Nephron (organoid): ENCODE measurements around the gene S1PR2.
"Not testable (repeated sequence)": the region's sequence is repeated elsewhere in the genome, so short reads cannot be mapped to it uniquely, and the experiment has no call there.

Source experiments
- H3K27ac Mint-ChIP-seq, 3 experiments: 2 replicates each; pipeline ENCODE4 v1.8.0; 2020; ENCODE audit warnings: mixed read lengths in 3 of 3, mild to moderate bottlenecking in 2 of 3, moderate library complexity in 1 of 3
- H3K27me3 Mint-ChIP-seq: 2 replicates; pipeline ENCODE4 v1.8.0; 2021; ENCODE audit warnings: low read depth, mild to moderate bottlenecking, moderate library complexity, mixed read lengths
- H3K36me3 Mint-ChIP-seq: 2 replicates; pipeline ENCODE4 v1.8.0; 2020; ENCODE audit warnings: low read depth, mixed read lengths
- H3K4me1 Mint-ChIP-seq: 2 replicates; pipeline ENCODE4 v1.8.0; 2020; ENCODE audit warnings: mixed read lengths
- H3K4me3 Mint-ChIP-seq, 3 experiments: 2 replicates each; pipeline ENCODE4 v1.8.0; 2020; ENCODE audit warnings: mild to moderate bottlenecking in 3 of 3, mixed read lengths in 3 of 3, moderate library complexity in 2 of 3
- H3K9me3 Mint-ChIP-seq: 2 replicates; pipeline ENCODE4 v1.8.0; 2020; ENCODE audit warnings: mixed read lengths
- TF ChIP-seq, protein P1 (sequence below), 3 experiments: fragments of 200-600 bp; sonication (generic); IDR thresholded peaks; one replicate each; pipeline ENCODE4 v1.5.0; 2021; ENCODE audit warnings: antibody characterized with exemption in 3 of 3; ENCODE audit not compliant: unreplicated experiment in 3 of 3

S1PR2 gene

DNA sequence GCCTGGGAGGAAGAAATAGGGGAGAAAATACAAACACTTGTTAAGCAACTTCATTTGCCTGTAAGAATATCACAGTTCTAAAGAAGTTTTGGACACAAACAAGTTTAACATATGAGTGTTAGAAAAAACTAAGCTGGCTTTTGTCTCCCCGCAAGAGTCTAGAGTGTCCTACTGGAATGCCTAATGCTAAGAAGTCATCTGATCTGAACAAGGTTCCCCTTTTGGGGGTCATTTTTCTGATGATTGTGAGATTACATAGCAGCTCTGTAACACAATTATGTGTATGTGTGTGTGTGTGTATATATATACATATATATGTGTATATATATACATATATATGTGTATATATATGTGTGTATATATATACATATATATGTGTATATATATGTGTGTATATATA is 49.1 kb downstream of the S1PR2 start:
- peaks cover 4% of the 10 kb centered on the region for H3K4me1 Mint-ChIP-seq
- no peak overlapping the region for H3K27ac Mint-ChIP-seq
- no peaks in the 10 kb centered on the region for H3K9me3 Mint-ChIP-seq
- no peak overlapping the region for H3K4me3 Mint-ChIP-seq
- H3K27me3 Mint-ChIP-seq = no peaks in the 10 kb centered on the region
- TF ChIP-seq, protein P1, sequence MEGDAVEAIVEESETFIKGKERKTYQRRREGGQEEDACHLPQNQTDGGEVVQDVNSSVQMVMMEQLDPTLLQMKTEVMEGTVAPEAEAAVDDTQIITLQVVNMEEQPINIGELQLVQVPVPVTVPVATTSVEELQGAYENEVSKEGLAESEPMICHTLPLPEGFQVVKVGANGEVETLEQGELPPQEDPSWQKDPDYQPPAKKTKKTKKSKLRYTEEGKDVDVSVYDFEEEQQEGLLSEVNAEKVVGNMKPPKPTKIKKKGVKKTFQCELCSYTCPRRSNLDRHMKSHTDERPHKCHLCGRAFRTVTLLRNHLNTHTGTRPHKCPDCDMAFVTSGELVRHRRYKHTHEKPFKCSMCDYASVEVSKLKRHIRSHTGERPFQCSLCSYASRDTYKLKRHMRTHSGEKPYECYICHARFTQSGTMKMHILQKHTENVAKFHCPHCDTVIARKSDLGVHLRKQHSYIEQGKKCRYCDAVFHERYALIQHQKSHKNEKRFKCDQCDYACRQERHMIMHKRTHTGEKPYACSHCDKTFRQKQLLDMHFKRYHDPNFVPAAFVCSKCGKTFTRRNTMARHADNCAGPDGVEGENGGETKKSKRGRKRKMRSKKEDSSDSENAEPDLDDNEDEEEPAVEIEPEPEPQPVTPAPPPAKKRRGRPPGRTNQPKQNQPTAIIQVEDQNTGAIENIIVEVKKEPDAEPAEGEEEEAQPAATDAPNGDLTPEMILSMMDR (IDR thresholded peaks at IDR 0.05; ENCODE audit: unreplicated experiment in 3 of 3) = no peak
- H3K36me3 Mint-ChIP-seq = peaks cover 21% of the 10 kb centered on the region

DNA sequence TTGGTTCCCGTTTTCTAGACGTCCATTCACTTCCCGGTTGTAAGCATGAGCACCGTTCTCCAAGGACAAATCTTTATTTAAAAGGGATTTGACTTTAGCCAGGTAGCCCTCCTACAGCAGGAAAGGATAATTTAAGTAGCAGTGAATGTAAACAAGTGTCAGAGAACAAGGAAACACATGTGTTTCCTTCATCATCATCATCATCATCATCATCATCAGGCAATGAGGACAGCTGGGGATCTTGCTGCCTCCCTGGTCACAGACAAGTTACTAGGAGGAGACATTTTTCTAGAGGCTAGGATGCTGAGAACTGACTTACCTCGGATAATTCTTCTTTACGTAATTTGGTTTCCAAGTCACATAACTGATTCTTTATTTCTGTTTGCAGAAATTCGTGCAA is 50.7 kb downstream of the S1PR2 start:
- Mint-ChIP-seq H3K4me3 (no peak overlapping the region), H3K9me3 (no peaks in the 10 kb centered on the region), H3K27ac (no peak overlapping the region), H3K27me3 (no peaks in the 10 kb centered on the region), H3K4me1 (no peaks in the 10 kb centered on the region), H3K36me3 (peaks cover 36% of the 10 kb centered on the region)
- TF ChIP-seq, protein P1 (IDR thresholded peaks at IDR 0.05; ENCODE audit: unreplicated experiment in 3 of 3) = no peak

DNA sequence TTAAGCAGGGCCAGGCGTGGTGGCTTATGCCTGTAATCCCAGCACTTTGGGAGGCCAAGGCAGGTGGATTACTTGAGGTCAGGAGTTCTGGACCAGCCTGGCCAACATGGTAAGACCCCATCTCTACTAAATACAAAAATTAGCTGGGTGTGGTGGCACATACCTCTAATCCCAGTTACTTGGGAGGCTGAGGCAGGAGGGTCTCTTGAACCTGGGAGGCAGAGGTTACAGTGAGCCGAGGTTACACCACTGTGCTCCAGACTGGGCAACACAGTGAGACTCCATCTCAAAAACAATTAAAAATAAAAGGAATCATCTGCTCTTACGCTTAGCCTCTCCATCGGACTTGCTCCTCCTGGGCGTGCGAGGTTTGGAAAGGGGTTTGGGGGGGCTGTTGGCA is 51.1 kb downstream of the S1PR2 start:
- not testable (repeated sequence) for H3K4me3 Mint-ChIP-seq, H3K9me3 Mint-ChIP-seq, H3K27me3 Mint-ChIP-seq, H3K27ac Mint-ChIP-seq, H3K4me1 Mint-ChIP-seq
- H3K36me3 Mint-ChIP-seq = peaks cover 40% of the 10 kb centered on the region

DNA sequence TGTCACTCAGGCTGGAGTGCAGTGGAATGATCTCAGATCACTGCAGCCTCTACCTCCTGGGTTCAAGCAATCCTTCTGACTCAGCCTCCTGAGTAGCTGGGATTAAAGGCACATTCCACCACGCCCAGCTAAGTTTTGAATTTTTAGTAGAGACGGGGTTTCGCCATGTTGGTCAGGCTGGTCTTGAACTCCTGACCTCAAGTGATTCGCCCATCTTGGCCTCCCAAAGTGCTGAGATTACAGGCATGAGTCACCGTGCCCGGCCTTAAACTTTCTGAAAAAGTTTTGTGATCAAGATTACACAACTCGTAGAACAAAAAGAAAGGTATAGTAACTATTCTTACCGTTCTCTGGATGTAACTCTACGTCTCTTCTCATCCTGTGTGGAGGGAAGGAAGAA is 57.6 kb downstream of the S1PR2 start:
- Mint-ChIP-seq H3K4me3 (no peak overlapping the region), H3K9me3 (no peaks in the 10 kb centered on the region), H3K27me3 (no peaks in the 10 kb centered on the region), H3K4me1 (no peaks in the 10 kb centered on the region), H3K27ac (no peak overlapping the region), H3K36me3 (peaks cover 58% of the 10 kb centered on the region)
- TF ChIP-seq, protein P1 (IDR thresholded peaks at IDR 0.05; ENCODE audit: unreplicated experiment in 3 of 3) = no peak
